SU-DHL-6 (cell line): ENCODE data around the gene RNF144A.

Source experiments
- H2AFZ ChIP-seq: fragments of 200-600 bp; sonication (generic); 2 replicates; pipeline ENCODE4 v1.6.1; 2014; ENCODE audit warnings: low read depth, mild to moderate bottlenecking, moderate library complexity, mixed read lengths, antibody characterized with exemption, low read length; ENCODE audit not compliant: severe bottlenecking
- H3F3A ChIP-seq: fragments of 200-600 bp; shearing (Covaris generic); 2 replicates; pipeline ENCODE4 v1.6.0; 2016; ENCODE audit warnings: antibody characterized with exemption, mild to moderate bottlenecking; ENCODE audit not compliant: insufficient read depth
- H3K27ac ChIP-seq: fragments of 200-600 bp; sonication (generic); 2 replicates; pipeline ENCODE4 v1.5.1; 2016; ENCODE audit warnings: low read depth, mild to moderate bottlenecking, low read length, moderate library complexity, mixed read lengths
- H3K27me3 ChIP-seq: fragments of 200-600 bp; sonication (generic), shearing (Covaris generic); 2 replicates; pipeline ENCODE4 v1.6.0; 2014; ENCODE audit warnings: mild to moderate bottlenecking, low read length
- H3K36me3 ChIP-seq: fragments of 200-600 bp; sonication (generic); 2 replicates; pipeline ENCODE4 v1.6.1; 2014; ENCODE audit warnings: mild to moderate bottlenecking, low read length, mixed read lengths
- H3K4me2 ChIP-seq: fragments of 300-600, 200-600 bp; shearing (Covaris generic), sonication (generic); 2 replicates; pipeline ENCODE4 v1.6.0; 2014; ENCODE audit warnings: low read length, low read depth, mild to moderate bottlenecking; ENCODE audit not compliant: poor library complexity, severe bottlenecking
- H3K4me3 ChIP-seq: fragments of 200-600 bp; sonication (generic); 2 replicates; pipeline ENCODE4 v1.5.1; 2014; ENCODE audit warnings: antibody characterized with exemption, low read length, mild to moderate bottlenecking, mixed read lengths; ENCODE audit not compliant: insufficient read depth, poor library complexity, severe bottlenecking
- H3K79me2 ChIP-seq: fragments of 200-600 bp; sonication (generic); 2 replicates; pipeline ENCODE4 v1.6.1; 2014; ENCODE audit warnings: mild to moderate bottlenecking, low read length, moderate library complexity; ENCODE audit not compliant: insufficient read depth
- H3K9ac ChIP-seq: fragments of 200-600 bp; sonication (generic); 2 replicates; pipeline ENCODE4 v1.7.0; 2014; ENCODE audit warnings: mild to moderate bottlenecking, low read length
- H3K9me2 ChIP-seq: fragments of 200-600 bp; sonication (generic); replicated peaks from 2 replicates; pipeline ENCODE4 v1.6.1; 2014; ENCODE audit warnings: low read length; ENCODE audit not compliant: insufficient read depth
- H3K9me3 ChIP-seq: fragments of 200-600 bp; sonication (generic); 2 replicates; pipeline ENCODE4 v1.6.1; 2014; ENCODE audit warnings: low read length, mixed read lengths; ENCODE audit not compliant: insufficient read depth
- H4K20me1 ChIP-seq: fragments of 200-600 bp; sonication (generic); 2 replicates; pipeline ENCODE4 v1.6.1; 2014; ENCODE audit warnings: low read depth, mild to moderate bottlenecking, antibody characterized with exemption, low read length, moderate library complexity, mixed read lengths
- EZH2phosphoT487 ChIP-seq: fragments of 200-600 bp; sonication (generic), shearing (Covaris generic); conservative IDR thresholded peaks from 2 replicates; pipeline ENCODE4 v1.6.1; 2018; ENCODE audit warnings: mild to moderate bottlenecking, antibody characterized with exemption, low read length, moderate library complexity, mixed read lengths
- TF ChIP-seq, protein P1 (sequence below): fragments of 200-600 bp; sonication (generic); IDR thresholded peaks from one replicate; pipeline ENCODE4 v1.5.1; 2017; ENCODE audit warnings: antibody characterized with exemption, mild to moderate bottlenecking, low read length, moderate library complexity; ENCODE audit not compliant: insufficient read depth, poor library complexity, severe bottlenecking

Gene RNF144A

GRCh38 chr2:6876309-6876708 is 40.9 kb upstream of the RNF144A start:
- Histone ChIP-seq H3K27me3 (no peaks in the 10 kb centered on the region; the same call in 1 of the 2 replicates), H3K27ac (no peak overlapping the region), H3K4me3 (no peak overlapping the region), H3K36me3 (no peaks in the 10 kb centered on the region; the same call in 1 of the 2 replicates), H4K20me1 (no peaks in the 10 kb centered on the region), H3K9ac (no peak overlapping the region), H3K9me3 (no peaks in the 10 kb centered on the region), H3K4me2 (no peak overlapping the region), H3K9me2 (no peaks in the 10 kb centered on the region), H3F3A (0 out of 2 replicates have a peak, but pooled peaks cover 3% of the 10 kb centered on the region), H2AFZ (no peak overlapping the region), H3K79me2 (no peaks in the 10 kb centered on the region)
- no peak for TF ChIP-seq EZH2phosphoT487
- TF ChIP-seq, protein P1, sequence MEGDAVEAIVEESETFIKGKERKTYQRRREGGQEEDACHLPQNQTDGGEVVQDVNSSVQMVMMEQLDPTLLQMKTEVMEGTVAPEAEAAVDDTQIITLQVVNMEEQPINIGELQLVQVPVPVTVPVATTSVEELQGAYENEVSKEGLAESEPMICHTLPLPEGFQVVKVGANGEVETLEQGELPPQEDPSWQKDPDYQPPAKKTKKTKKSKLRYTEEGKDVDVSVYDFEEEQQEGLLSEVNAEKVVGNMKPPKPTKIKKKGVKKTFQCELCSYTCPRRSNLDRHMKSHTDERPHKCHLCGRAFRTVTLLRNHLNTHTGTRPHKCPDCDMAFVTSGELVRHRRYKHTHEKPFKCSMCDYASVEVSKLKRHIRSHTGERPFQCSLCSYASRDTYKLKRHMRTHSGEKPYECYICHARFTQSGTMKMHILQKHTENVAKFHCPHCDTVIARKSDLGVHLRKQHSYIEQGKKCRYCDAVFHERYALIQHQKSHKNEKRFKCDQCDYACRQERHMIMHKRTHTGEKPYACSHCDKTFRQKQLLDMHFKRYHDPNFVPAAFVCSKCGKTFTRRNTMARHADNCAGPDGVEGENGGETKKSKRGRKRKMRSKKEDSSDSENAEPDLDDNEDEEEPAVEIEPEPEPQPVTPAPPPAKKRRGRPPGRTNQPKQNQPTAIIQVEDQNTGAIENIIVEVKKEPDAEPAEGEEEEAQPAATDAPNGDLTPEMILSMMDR, result no peak

GRCh38 chr2:6877402-6878304 is 39.6 kb upstream of the RNF144A start, which contains the start of gene RSAD2:
RSAD2 (plus strand) TSS chr2:6877777; CDS start chr2:6877801, 24 bp downstream.
- Histone ChIP-seq H3K27ac (no peak within 1 kb of the TSS), H3K79me2 (no peaks in the 10 kb centered on the region), H3K9ac (no peak within 1 kb of the TSS), H3F3A (no peaks in the 10 kb centered on the region), H4K20me1 (no peaks in the 10 kb centered on the region), H3K27me3 (no peaks in the 10 kb centered on the region; the same call in 1 of the 2 replicates), H3K9me3 (no peaks in the 10 kb centered on the region), H3K36me3 (no peaks in the 10 kb centered on the region; the same call in 1 of the 2 replicates), H2AFZ (no peak within 1 kb of the TSS), H3K9me2 (no peaks in the 10 kb centered on the region), H3K4me3 (no peak within 1 kb of the TSS), H3K4me2 (peak within 1 kb of the TSS; percentile 37)
- no peak for TF ChIP-seq EZH2phosphoT487
- TF ChIP-seq, protein P1, result no peak

GRCh38 chr2:6878549-6878948 is 38.7 kb upstream of the RNF144A start:
- Histone ChIP-seq H3K36me3 (no peaks in the 10 kb centered on the region; the same call in 1 of the 2 replicates), H2AFZ (no peak overlapping the region), H4K20me1 (no peaks in the 10 kb centered on the region), H3K27me3 (no peaks in the 10 kb centered on the region; the same call in 1 of the 2 replicates), H3K4me2 (no peak overlapping the region), H3F3A (no peaks in the 10 kb centered on the region), H3K79me2 (no peaks in the 10 kb centered on the region), H3K9ac (no peak overlapping the region), H3K9me2 (no peaks in the 10 kb centered on the region), H3K27ac (no peak overlapping the region), H3K9me3 (no peaks in the 10 kb centered on the region), H3K4me3 (no peak overlapping the region)
- no peak for TF ChIP-seq EZH2phosphoT487
- TF ChIP-seq, protein P1, result no peak
